Skin of body (tissue), 2 donors: Measurements from ENCODE around the gene RRAD. TPM values are rescaled to one million over a fixed set of nuclear protein-coding genes. Genes with fewer than 3 reads are reported as not detected.

Experiments
- DNase-seq: peaks from one replicate; lab custom pipeline; 2025; lab: John Stamatoyannopoulos, UW
- total RNA-seq: library from RNA; depleted of rRNA; stranded (reverse); fragments of >200 nt; gene quantifications from one replicate; pipeline ENCODE4 v1.2.3, GENCODE V29; 2014

RRAD gene
- total RNA-seq, 1 donor from 2014 or later, result 2.8 TPM

DNA sequence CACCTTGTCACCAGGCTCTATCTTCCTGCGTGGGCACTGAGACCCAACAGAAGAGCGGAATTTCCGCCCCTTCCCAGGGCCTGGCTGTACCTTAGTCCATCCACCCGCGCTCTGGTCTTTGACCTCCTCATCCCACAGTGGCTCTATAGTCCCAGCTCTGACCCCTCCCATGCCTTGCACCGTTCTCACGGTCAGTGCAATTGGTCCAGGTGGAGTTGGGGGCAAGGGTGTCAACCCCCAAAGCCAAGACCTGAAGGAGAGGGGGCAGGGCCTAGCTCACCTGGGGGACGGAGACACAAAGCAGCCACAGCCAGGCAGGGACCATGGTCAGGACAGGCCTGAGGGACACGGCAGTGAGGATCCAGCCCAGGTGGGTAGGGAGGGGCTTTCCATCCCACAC lies 7.6 kb downstream of the RRAD start:
- DNase-seq, result no peak

DNA sequence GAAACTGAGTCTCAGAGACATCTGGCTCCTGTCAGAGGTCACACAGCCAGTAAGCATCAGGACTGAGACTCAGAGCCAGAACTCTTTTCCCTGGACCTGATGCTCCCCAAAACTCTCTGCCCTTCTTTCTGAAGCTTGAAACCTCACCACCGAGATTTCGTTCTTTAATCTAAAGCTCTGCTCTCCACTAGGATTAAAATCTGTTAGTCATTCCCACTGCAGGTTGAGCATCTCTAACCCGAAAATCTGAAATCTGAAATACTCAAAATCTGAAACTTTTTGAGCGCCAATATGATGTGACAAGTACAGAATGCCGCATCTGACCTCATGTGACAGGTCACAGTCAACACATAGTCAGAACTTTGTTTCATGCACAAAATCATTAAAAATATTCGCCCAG lies 8.8 kb downstream of the RRAD start:
- DNase-seq, result no peak

DNA sequence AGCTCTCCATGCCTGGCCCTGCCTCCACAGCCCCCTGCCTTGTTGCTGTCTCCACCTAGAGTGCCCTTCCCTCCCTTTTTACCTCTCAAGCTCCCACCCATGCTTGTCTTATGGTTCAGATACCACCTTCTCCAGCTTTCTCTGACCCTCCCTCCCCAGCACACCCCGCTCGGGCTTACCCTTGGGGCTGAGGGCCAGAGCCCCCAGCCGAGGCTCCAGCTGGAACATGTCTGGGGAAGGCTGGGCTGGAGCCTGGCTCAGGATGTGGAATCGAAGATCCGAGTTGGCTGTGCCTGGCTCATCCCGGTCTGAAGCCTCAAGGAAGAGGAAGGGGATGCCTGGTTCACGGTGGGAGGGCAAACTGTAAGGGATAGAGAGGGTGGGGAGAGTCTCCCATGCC lies 10.3 kb downstream of the RRAD start:
- DNase-seq, result no peak

DNA sequence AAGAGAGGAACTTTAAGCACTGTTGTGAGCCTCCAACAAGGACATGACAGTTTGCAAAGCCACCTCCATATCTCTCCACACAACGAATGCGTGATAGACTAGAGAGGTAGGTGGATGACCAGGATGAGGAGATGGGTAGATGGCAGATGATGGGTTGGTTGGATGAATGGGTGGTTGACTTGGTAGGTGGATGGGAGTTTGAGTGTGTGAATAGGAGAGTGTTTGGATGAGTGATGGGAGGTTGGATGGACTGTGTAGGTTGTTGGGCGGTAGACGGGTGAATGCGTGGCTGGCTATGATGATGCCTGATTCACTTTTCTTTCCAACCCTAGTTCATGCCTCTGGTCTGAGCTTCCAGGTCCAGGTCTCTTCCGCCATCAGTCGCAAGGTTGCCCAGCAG lies 10.8 kb downstream of the RRAD start:
- no peak for DNase-seq

DNA sequence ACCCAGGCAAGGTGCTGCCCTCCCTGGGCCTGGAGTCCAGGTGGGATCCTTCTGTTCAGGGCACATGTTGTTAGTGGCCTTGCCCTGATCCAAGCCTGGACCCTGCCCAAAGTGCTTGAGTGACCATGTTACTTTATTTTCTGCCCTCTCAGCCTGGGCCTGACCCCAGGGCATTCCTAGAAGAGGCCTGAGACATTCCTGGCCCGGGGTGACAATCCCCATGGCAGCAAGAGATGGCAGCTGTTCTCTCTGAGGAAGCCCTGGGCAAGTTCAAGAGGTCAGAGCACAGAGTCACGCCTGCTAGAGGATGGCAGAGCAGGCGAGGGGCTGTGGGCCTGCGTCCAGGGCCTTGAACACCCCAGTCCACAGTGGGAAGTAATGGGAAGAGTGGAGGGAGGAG lies 11.6 kb downstream of the RRAD start:
- DNase-seq, result no peak

DNA sequence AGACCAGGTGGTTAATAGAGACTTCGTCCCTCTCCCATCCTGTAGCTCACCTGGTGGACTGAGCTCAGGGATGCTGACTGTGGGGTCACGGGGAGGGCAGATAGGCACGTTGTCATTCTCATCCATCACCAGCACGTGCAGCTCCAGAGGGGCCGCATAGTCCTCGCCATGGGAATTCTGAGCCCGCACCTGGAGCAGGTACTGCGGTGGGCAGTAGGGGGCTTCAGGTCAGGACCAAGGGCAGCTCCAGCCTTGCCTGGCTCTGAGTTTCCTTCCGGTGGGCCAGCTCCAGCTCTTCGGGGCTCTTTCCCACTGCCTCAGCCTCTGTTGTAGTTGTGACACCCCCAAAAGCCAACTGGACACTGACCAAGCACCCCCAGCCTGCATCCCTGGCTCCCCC lies 12.3 kb downstream of the RRAD start:
- DNase-seq, result no peak

DNA sequence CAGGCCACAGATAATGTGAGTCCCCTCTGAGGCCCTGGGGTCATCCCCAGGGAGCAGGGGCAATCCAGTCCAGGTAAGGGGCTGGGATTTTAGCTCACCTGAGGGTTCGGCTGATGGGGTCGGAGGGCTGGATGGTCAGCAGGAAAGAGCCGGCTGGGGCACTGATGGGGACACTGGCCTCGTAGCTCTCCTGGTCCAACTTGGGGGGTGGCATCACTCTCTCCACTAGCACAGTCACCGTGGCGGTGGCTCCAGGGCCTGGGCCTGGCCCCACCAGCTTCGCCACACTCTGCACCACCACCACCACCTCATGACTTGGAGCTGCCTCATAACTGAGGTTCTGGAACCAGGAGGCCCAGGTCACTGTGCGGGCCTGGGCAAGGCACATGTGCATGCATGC lies 13.5 kb downstream of the RRAD start:
- no peak for DNase-seq

DNA sequence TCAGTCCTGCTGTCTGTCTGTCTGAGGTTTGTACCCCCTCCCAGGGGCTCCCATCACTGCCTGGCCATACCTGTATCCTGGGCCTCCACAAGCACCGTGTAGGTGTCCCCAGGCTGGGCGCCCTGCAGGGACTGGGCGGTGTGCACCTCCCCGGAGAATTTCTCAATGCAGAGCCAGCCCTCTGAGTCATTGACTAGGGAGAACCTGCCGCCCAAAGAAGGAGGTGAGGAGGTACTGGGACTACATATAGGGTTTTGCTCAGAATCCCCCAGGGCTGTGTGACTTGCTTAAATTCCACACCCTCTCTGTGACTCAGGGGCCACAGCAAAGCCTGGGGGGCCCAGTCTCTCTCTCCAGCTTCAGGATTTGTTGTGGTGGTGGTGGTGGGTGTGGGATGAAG lies 14.2 kb downstream of the RRAD start:
- DNase-seq, result no peak

DNA sequence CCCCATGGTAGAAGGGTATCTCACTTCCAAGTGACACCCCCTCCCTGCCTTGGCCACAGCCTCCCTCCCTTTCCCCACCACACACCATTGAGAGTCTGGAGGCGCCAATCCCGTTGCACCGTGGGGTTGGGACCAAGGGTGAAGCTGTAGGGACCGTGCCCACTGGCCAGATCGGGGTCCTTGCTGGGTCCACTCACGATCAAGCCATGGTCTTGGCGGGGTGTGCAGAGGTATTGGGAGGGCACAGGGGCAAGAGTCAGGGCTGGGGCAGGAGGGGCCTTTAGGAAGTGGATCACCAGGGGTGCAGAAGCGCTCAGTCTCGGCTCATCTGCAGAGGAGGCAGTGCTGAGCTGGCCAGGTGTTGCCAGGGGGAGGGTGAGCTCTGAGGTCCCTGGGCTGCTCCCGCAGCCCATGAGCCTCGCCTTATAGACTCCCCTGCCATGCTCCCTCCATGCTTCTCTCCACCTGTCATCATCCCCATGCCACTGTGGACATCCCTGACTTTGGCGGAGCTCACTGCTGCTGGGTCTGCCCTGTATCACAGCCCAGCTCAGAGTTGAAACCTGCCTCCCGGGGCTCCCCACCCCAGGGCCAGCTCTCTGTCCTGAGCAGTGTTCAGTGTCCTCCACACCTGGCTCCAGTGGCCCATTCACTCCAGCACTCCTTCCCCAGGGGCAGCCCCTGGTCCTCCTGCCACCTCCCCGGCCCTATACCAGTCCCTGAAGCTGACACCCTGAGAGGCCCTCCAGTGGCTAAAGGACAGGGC lies 15.0 kb downstream of the RRAD start:
- DNase-seq, result no peak

DNA sequence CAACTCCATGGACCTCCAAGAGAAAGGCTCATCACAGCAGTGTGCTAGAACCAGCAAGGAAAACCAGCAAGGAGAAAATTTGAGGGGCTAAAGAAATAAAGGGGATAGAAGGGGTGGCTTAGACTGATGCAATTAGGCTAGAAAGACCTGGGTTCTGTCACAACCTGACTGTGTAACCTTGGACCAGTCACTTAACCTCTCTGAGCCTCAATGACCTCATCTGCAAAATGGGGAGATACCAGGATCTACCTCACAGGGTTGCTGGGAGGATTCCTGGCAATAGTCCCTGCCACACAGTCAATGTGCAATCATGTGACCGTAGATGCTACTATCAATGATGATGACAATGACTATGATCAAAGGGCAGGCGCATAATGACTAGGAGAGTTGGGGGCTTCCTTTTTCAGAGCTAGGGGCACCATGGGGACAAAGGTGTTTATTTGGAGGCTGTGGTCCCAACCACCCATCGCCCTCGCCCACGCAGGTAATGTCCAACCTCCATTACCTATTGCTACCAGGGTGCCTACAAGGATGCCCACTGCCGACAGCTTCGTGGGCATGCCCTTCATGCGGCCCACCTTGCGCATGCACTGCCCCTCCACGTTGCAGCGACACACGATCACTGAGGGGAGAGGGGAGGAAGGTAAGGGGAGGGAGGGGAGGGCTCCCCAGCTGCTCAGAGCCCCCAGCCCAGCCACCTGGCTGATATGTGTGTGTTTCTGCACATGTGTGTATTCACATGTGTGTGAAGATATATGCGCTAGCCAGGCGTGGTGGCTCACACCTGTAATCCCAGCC lies 16.4 kb downstream of the RRAD start:
- no peak for DNase-seq

DNA sequence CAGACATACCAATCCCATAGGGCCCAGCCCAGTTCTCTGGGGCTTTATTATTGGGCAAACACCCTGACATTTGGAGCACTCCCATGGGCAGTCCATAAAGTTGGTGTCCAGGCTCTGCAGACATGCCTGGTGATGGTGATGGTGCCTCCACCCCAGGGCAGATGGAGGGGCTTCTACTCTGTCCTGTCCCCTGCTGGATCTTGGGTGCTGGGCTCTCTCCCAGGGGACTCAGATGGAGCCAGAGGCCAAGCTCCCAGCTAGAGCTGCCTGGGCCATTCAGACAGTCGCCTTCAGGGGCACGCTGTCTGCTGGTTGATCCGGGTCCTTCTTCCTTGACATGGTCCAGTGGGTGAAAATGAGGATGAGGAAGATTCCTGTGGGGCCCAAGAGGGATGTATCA lies 17.2 kb downstream of the RRAD start:
- no peak for DNase-seq

DNA sequence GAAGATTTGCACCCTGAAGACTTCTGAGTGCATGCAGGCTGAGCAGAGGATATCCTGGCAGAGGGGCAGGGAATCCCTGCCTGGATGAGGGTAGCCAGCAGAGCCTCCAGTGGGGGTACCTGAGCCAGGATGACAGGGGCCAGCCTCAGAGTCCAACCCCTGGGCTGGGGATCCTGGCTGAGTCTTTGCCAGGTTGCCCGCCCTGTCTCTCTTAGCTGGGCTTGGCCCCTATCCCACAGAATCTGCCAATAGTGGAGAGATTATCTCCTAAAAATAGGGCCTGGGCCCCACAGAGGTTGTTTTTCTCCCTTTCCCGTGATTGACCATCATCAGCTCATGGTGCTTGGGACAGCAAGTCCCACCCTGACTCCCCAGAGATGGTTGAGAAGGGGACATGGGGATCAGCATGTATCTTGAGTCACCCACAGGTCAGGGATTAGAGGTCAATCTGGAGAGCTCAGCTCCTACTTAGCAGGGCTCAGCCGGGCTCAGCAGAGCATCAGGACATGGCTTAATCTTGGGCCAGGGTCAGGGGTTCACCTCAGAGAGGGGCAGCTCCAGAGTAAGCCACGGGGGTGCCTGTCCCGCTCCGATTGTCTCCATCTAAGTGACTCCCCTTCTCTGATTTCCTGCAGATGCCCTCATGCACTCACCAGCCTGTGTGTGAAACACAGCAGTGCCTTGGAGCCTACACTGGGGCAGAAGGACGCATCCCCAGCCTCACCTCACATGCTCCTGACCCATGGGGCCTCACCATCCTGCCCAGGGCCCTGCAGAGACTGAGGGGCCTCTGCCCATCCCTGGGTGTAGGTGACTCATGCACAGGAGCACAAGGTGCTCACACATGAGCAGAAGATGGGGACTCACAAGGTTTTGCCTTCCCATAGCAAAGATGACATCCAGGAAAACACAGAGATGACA lies 18.2 kb downstream of the RRAD start:
- DNase-seq, result no peak

DNA sequence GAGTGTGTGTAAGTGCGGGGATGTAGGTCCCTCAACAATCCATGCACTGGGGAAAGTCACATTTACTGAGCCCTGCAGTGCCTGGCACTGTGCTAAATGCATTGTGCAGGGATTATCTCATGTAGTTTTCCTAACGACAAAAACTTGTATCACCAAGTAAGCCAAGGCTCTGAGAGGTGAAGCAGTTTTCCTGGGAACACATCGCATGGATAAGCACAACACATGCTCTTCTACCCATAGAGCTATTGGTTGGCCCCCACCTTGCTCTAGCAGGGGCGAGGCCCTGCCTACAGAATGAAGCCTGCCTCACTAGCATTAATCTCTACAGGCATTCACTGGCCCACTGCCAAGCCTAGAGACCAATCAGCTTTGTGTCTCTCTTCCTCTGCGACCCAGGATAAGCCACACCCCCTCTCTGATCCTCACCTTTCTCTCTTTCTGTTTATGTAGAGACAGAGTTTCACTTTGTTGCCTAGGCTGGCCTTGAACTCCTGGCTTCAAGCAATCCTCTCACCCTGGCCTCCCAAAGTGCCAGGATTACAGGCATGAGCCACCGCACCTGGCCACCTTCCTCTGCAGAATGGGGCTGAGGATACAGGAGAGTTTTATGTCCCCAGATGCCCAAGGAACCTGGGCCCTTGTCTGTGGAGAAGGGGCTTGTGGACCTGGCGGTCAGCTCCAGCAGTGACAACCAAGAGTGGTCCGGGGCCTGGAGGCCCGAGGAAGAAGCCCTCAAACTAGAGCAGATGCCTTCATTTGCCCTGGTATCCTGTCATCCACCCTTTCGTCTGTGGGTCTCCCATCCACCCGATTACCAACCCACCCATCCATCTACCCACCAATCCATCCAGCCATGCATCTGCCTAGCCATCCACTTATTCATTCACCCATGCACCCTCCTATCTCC lies 19.4 kb downstream of the RRAD start:
- no peak for DNase-seq

DNA sequence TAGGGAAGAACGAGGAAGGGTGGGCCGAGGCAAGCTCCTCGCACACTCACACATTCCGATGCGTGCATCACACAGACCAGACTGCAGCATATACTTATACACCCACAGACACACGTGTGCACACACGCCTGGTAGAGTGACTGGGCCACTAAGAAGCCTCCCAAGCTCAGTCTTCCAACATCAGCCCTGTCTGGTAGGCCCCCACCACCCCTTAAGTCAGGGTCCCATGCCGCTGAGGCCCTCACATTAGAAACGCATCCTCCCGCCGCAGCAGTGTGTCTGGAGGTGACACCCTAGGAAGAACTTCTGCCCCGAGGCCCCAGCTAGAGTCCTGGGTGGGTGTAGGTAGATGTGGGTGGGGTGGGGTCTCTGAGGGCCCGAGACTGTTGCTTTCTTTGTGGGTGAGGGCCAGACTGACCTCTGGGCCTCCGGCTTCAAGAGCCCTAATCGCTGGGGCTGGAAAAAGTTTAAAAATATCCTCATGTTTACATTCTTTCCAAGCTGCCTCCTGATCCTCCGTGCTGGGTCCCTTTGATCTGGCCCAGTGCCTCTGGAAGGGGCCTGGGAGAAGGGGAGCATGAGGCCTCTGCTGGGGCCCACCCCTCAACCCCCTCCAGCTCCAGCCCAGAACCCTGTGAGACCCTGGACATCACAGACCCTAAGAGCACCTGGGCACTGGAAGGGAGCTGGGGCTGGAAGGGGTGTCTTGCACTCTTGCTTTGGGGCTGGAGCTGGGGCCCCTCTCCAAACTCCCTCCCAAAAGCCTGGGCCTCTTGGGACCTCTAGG lies 20.3 kb downstream of the RRAD start:
- DNase-seq, result no peak

DNA sequence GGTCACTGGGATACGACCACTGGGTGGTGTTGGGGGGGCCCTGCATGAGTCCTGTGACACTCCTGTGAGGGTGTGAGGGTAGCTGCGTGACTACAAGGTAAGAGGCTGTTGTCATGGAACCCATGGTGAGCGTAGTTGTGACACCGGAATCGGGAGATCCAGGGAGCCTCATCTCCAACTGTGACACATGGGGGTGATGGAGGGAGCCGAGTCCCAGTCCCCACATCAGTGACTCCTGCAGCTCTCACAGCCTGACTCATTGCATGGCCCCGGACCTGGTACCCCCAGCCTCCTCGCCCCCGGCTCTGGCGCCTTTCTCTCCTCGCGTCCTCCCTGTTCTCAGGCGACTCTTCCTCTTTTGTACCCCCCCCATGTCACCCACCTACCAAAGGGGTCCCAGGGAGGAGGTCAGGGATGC lies 20.9 kb downstream of the RRAD start:
- no peak for DNase-seq

DNA sequence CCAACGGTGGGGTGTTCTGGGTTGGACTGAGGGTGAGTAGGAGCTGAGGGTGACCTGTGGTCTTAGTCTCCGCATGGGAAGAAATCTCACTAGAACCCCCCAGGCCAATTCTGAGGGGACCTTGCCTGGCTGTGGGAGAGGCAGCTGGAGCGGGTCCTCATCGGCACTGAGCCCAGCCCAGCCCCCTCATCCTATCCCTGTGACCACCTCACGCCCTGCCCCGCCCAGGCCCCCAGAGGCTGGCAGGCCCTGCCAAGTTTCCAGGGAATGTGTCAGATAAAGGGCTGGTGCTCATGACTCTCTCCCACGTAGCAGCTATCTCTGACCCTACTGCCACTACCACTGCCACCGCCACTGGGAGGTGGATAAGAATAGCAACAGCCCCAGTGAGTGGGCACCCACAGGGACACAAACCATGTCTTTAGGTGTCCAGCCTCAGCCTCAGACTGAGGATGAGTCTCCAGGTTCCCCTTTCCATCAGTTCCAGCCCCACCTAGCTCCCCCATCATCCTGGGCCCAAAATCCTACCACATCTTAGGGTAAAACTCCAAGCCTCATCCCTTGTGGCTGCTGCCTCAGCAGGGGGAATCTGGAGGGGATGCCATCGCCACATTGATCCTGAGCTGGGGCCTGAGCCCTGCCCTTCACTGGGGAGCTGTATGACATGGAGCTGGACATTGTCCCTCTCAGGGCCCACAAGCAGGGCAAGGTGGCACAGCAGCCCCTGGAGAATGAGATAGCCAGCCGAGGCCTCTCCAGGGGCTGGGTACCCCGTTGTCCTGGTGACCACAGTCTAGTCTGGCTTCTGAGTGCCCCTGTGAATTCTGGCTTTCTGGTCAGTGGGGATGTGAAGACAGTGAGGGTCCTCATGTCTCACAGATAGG lies 21.5 kb downstream of the RRAD start:
- DNase-seq, result no peak

DNA sequence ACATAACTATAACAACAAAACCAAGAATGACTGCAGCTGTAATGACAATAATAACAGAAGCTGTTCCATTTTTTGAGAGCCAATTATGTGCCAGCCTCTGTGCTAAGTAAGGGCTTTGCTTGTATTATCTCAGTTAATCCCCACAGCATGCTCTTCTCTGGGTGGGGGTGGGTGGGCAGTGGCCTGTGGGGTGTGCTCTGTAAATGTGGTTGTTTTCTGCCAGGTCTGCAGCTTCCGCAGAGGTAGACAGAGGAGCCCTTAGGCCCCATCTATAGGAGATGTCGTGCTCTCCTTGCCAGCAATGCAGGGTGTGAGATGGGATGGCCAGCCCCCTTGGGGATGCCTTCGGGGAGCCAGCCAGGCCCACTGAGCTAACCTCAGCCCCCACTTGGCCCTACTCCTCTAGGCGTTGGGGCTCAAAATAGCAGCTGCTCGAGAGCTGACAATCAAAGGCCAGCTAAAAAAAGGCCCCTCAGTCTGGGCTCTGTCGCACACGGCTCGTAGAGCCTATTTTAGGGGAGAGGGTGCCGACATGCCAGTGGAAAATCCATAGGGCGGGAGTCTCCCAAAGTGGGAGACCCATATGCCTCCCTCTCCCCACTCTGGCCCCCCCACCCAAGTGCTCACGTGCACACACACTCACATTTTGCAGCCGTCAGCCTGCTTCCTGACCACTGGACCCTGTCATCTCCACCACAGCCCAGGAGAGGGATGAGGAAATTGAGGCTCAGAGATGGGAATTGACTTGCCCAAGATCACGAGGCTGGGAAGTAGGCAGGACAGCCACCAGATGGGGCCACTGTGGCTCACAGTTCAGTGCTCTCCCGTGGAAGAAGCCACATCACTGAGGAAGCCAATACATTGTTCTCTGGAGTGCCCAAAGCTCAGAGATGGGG lies 22.4 kb downstream of the RRAD start:
- no peak for DNase-seq

DNA sequence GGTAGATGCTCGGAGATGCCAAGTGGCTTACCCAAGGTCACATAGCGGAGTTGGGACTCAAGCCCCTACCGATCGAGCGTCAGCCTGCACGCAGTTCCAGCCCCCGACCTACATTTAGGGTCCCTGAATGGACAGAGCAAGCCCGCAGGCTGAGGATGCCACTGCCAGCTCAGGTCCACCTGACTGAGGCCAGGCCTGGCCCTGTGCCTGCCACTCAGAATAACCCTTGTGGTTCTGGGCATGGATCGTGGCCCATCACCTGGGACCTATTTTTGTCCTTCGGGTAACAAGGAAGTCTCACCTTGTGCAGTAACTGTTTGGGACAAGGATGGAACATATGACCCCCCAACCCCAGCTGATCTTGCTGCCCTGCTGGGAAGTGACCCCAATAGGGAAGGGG lies 23.7 kb downstream of the RRAD start:
- DNase-seq, result no peak
